Measurements from ENCODE around the gene SHROOM3.

Gene SHROOM3

GRCh38 chr4:76723924-76724323, 288.9 kb downstream of the SHROOM3 start:
- TF ChIP-seq SIN3A (IDR thresholded peaks at IDR 0.05; ENCODE audit: borderline replicate concordance, insufficient read depth, low read length) (no peak), FOXP2 (optimal IDR thresholded peaks at IDR 0.05; ENCODE audit: borderline replicate concordance, extremely low read depth, extremely low read length, insufficient read depth) (no peak), POLR2AphosphoS5 (IDR thresholded peaks at IDR 0.05; ENCODE audit: low read depth, low read length) (no peak), TAF1 (IDR thresholded peaks at IDR 0.05; ENCODE audit: borderline replicate concordance, insufficient read depth, low read length) (no peak), REST (IDR thresholded peaks at IDR 0.05; ENCODE audit: insufficient read depth in 1 of 2, low read depth in 2 of 2, low read length in 2 of 2) (no peak)

- no peak for TF ChIP-seq TAF1 (IDR thresholded peaks at IDR 0.05; ENCODE audit: borderline replicate concordance, insufficient read depth, low read length)
- TF ChIP-seq FOXP2 (optimal IDR thresholded peaks at IDR 0.05; ENCODE audit: borderline replicate concordance, extremely low read depth, extremely low read length, insufficient read depth): no peak
- no peak for TF ChIP-seq SIN3A (IDR thresholded peaks at IDR 0.05; ENCODE audit: borderline replicate concordance, insufficient read depth, low read length)
- TF ChIP-seq REST (IDR thresholded peaks at IDR 0.05; ENCODE audit: insufficient read depth in 1 of 2, low read depth in 2 of 2, low read length in 2 of 2): no peak
- TF ChIP-seq POLR2AphosphoS5 (IDR thresholded peaks at IDR 0.05; ENCODE audit: low read depth, low read length): no peak
Observed at GRCh38 chr4:76725039-76725438, 290.0 kb downstream of the SHROOM3 start.

DNA sequence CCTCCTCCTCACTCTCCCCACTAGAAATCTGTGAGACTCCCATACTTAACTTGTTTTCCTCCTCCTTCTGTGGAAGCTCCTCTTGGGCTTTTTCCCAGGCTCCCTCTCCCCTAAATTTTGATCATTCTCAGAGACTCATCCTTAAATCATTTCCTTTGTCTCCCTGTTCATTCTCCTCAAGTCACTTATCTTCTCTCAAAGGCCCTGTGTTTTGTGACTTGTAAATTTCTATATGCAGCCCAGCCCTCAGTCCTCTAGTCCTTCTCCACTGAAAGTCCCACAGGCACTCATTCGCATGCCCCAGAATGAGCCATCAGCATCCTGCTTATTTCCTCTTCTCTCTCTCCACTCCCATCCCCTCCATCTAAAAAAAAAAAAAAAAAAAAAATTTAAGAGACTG, 291.1 kb downstream of the SHROOM3 start:
- TF ChIP-seq TAF1 (IDR thresholded peaks at IDR 0.05; ENCODE audit: borderline replicate concordance, insufficient read depth, low read length) (no peak), POLR2AphosphoS5 (IDR thresholded peaks at IDR 0.05; ENCODE audit: low read depth, low read length) (no peak), REST (IDR thresholded peaks at IDR 0.05; ENCODE audit: insufficient read depth in 1 of 2, low read depth in 2 of 2, low read length in 2 of 2) (no peak), SIN3A (IDR thresholded peaks at IDR 0.05; ENCODE audit: borderline replicate concordance, insufficient read depth, low read length) (no peak), FOXP2 (optimal IDR thresholded peaks at IDR 0.05; ENCODE audit: borderline replicate concordance, extremely low read depth, extremely low read length, insufficient read depth) (no peak)

DNA sequence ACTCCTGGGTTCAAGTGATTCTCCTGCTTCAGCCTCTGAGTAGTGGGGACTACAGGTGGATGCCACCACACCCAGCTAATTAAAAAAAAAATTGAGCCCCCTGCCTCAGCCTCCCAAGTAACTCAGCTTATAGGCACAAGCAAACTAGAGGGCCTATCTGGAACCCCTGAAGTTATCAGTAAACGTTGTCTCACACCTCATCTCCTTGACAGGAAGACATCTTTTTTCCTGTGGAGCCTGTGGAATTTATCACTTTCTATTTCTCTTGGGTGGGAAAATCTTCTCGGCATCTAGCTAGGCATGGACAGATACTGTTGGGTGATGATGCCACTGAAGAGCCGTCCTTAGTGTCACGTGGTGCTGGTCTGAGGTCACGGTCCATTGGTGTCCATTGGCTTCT, 291.6 kb downstream of the SHROOM3 start:
- TF ChIP-seq TAF1 (IDR thresholded peaks at IDR 0.05; ENCODE audit: borderline replicate concordance, insufficient read depth, low read length): no peak
- TF ChIP-seq FOXP2 (optimal IDR thresholded peaks at IDR 0.05; ENCODE audit: borderline replicate concordance, extremely low read depth, extremely low read length, insufficient read depth): no peak
- TF ChIP-seq SIN3A (IDR thresholded peaks at IDR 0.05; ENCODE audit: borderline replicate concordance, insufficient read depth, low read length): no peak
- no peak for TF ChIP-seq POLR2AphosphoS5 (IDR thresholded peaks at IDR 0.05; ENCODE audit: low read depth, low read length)
- TF ChIP-seq REST (IDR thresholded peaks at IDR 0.05; ENCODE audit: insufficient read depth in 1 of 2, low read depth in 2 of 2, low read length in 2 of 2): no peak

DNA sequence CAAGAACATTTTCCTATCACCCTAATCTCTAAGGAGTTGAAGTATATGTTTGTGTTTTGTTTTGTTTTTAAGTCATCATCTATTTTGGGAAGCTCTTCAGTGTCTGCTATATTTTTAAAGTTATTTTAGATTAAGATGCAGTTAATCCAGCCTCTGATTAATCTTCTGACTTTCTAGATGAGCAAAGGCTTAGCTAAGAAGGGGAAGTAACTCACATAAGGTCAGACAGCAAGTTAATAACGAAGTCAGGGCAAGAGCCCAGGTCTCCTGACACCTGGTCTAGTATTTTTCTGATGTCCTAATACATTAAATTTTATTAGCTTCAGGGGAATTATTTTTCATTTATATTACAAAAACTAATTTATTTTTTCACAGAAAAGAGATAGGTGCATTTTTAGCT, 294.4 kb downstream of the SHROOM3 start:
- TF ChIP-seq FOXP2 (optimal IDR thresholded peaks at IDR 0.05; ENCODE audit: borderline replicate concordance, extremely low read depth, extremely low read length, insufficient read depth) (no peak), TAF1 (IDR thresholded peaks at IDR 0.05; ENCODE audit: borderline replicate concordance, insufficient read depth, low read length) (no peak), SIN3A (IDR thresholded peaks at IDR 0.05; ENCODE audit: borderline replicate concordance, insufficient read depth, low read length) (no peak), POLR2AphosphoS5 (IDR thresholded peaks at IDR 0.05; ENCODE audit: low read depth, low read length) (no peak), REST (IDR thresholded peaks at IDR 0.05; ENCODE audit: insufficient read depth in 1 of 2, low read depth in 2 of 2, low read length in 2 of 2) (no peak)

All from PFSK-1 (cell line).